NCI-H748 (cell line): ENCODE measurements around the gene NFKBIE.

ENCODE experiments used
- DNase-seq: peaks from one replicate; lab custom pipeline; 2025; ENCODE audit not compliant: unreplicated experiment; lab: John Stamatoyannopoulos, UW

Gene NFKBIE

GRCh38 chr6:44229376-44230033, 35.8 kb downstream of the NFKBIE start:
- DNase-seq = no peak

GRCh38 chr6:44228836-44229235, 36.5 kb downstream of the NFKBIE start:
- no peak for DNase-seq

- DNase-seq = no peak
Measured at GRCh38 chr6:44228433-44228832, 36.9 kb downstream of the NFKBIE start.

GRCh38 chr6:44228031-44228430, 37.3 kb downstream of the NFKBIE start:
- DNase-seq = no peak

GRCh38 chr6:44227148-44227793, 38.1 kb downstream of the NFKBIE start:
- DNase-seq = peak; percentile 14

- no peak for DNase-seq
Measured at GRCh38 chr6:44226368-44227147, 38.8 kb downstream of the NFKBIE start.

- DNase-seq = no peak
Measured at GRCh38 chr6:44225579-44226325, 39.6 kb downstream of the NFKBIE start.

GRCh38 chr6:44224965-44225305, 40.4 kb downstream of the NFKBIE start:
- DNase-seq = no peak

GRCh38 chr6:44224029-44224964, 41.1 kb downstream of the NFKBIE start:
- peak; percentile 69 for DNase-seq

- peak; percentile 91 for DNase-seq
Measured at GRCh38 chr6:44223319-44224028, 41.9 kb downstream of the NFKBIE start, which contains the start of gene SLC29A1. Gene SLC29A1 (plus strand): TSS chr6:44223595. CDS start chr6:44227314, 3,719 bp downstream.

DNA sequence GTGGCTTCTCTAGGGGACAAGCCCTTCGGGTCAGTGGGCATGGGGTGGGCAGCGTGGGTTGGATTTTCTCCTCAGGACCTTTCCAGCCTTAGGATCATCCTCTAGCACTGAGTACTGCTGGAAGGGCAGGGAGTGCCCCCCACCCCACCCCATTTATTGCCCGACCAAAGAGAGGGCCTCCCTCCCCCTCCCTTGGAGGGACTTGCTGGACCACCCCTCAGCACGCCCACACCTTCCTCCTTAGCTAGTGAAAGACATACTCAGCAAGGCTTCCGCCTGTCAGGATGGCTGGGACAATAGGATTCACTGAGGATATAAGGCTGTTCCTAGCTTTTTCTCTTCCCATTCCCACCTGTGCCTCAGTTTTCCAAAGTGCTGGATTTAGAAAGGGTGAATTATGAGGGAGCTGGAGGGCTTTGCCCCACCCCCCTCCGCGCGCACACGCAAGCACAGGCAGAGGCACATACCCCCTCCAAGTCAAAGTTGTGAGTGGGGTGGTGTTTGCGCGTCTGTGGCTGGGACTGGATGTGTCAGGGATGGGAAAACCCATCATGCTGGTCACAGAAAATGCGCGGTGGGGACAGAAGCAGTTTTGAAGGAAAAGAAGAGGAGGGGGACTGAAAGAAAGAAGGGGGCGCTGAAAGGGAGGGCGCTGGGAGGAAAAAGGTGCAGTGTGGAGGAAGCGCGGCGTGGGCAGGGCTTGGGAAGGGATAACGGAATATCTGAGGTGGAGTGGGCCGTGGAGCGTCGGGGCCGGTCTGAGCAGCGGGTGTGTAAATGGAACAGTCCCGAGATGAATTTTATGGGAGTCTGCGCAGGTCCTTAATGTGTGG, 42.6 kb downstream of the NFKBIE start:
- DNase-seq = no peak

GRCh38 chr6:44221961-44222335, 43.4 kb downstream of the NFKBIE start:
- DNase-seq = no peak

DNA sequence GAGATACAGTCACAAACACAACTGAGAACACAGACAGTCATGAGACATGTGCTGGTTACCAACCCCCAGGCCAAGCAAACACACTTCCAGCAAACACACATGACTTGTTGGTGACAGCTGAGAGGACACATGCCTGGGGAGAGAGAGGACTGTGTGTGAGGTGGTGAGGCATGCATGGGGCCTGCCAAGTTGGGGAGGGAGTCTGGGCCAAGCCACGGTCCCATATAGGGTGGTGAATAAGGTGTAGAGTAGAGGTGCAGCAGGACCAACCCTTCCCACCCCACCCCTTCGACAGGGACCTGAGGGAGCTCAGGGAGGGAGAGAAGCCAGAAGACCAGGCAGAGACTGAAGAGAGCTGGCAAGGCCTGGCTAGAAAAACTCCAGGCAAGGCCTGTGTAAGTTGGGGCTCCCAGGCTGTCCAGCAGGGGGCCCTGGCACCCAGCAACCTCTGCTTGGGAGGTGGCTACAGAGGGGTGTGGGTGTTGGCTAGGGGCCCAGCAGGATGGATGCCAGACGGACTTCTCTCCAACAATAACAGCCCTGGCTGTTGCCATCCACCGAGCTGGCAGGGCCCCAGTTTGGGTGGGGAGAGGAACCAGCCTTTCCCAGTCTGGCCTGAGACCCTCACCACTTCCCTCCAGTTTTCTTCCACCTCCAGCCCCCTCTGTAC, 43.9 kb downstream of the NFKBIE start:
- peak; percentile 62 for DNase-seq

DNA sequence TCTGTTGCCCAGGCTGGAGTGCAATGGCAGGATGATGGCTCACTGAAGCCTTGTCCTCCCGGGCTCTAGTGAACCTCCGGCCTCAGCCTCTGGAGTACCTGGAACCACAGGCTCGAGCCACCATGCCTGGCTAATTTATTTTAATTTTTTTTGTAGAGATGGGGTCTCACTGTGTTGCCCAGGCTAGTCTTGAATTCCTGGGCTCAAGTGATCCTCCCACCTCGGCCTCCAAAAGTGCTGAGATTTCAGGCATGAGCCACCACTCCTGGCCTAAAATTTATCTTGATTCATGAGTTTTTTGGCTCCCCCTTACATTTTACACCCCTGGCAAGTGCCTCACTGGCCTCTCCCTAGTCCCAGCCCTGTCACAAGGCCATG, 44.4 kb downstream of the NFKBIE start:
- DNase-seq = no peak

- DNase-seq = no peak
Measured at GRCh38 chr6:44219815-44220784, 45.3 kb downstream of the NFKBIE start.

DNA sequence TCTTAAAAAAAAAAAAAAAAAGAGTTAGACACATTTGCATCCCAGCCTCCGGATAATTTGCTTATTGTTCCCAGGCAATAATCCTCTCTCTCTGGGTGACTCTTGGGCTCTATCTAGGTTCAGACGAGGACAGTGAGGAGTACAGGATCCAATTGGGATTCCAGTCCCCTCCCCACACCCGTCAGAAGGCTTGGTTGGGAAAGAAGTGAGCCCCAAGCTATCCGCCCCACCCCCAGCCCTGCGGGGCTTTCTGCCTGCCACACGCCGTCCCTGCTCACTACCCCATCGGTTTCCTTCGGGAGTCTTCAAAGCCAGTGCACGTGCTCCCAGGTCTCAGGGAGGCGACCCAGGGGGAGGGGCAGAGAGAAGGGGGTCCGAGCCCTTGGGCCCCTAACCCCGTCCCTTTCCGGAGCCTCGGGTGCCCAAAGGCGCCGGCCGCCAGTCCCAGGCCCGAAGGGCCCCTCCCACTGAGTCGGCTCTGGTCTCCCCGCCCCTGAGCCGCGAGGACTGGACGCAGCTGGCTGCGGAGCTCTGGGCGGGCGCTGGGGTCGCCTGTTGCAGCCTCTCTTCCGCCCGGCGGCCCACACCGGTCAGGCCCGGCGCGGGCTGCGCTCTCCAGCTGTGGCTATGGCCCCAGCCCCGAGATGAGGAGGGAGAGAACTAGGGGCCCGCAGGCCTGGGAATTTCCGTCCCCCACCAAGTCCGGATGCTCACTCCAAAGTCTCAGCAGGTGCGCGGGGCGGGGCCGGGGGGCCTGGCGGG, 46.1 kb downstream of the NFKBIE start:
- peak; percentile 88 for DNase-seq
